ENCODE measurements around the gene TOX3. TPM values are rescaled to one million over a fixed set of nuclear protein-coding genes. Genes with fewer than 3 reads are reported as not detected.

Gene TOX3
- total and polyA plus RNA-seq, 2 of the 13 experiments (the other 11 are each of a cell fraction or from before 2014, with no cell fraction given) = 14.5 to 98.6 TPM

- intact Hi-C loops (cut with micrococcal nuclease; ENCODE audit: unreplicated experiment) (no loop called here), in situ Hi-C loops (cut with HindIII; ENCODE audit: extremely low pct_ligation_motif_present, low pct_unique_long_range_greater_than_20kb) (no loop called here)
- ChIA-PET CTCF (ENCODE audit: low intra/inter-chr PET ratio, low total read pairs) (no interaction called here), POLR2A (interaction anchor here (1.0 kb wide), 1 partner anchor 35 kb away, joined by 3 read pairs; no protein-coding TSS in a partner anchor)
- H3K4me1 ChIP-seq (ENCODE audit: insufficient read depth, low read length) = peaks cover 69% of the 10 kb centered on the region
- H3K9me3 ChIP-seq (ENCODE audit: low read length) = no peaks in the 10 kb centered on the region
- H3K36me3 ChIP-seq (replicated peaks in 1 of 2; ENCODE audit: control insufficient read depth in 1 of 2, insufficient read depth in 2 of 2, low read length in 2 of 2) = peaks cover 8 to 40% of the 10 kb centered on the region in 2 experiments
- FAIRE-seq (no peak), ATAC-seq (no peak), DNase-seq (ENCODE audit: low spot score) (no peak)
- H3K4me2 ChIP-seq (ENCODE audit: low read depth, low read length) = no peak overlapping the region
- no peak overlapping the region for H2AFZ ChIP-seq (ENCODE audit: low read length)
- H3K27me3 ChIP-seq (ENCODE audit: control insufficient read depth in 1 of 2, insufficient read depth in 2 of 2, low read length in 2 of 2) = no peaks in the 10 kb centered on the region
- peak overlapping the region; percentile 36 for H3K27ac ChIP-seq (ENCODE audit: extremely low read length, insufficient read depth, low read length)
- no peak overlapping the region for H3K4me3 ChIP-seq (replicated peaks in 1 of 3; ENCODE audit: insufficient read depth in 1 of 3, low read depth in 2 of 3, low read length in 3 of 3)
- TF ChIP-seq ZSCAN5A (CRISPR knock-in tag; IDR thresholded peaks at IDR 0.05; ENCODE audit: borderline replicate concordance) (no peak), ZNF512 (CRISPR knock-in tag; IDR thresholded peaks at IDR 0.05) (no peak), ZBTB43 (CRISPR knock-in tag; conservative IDR thresholded peaks at IDR 0.05) (no peak), ZNF337 (CRISPR knock-in tag; IDR thresholded peaks at IDR 0.05; ENCODE audit: borderline replicate concordance, low read depth) (no peak), MTERF4 (CRISPR knock-in tag; IDR thresholded peaks at IDR 0.05) (no peak), HOXD1 (CRISPR knock-in tag; IDR thresholded peaks at IDR 0.05) (no peak), ZBTB14 (CRISPR knock-in tag; IDR thresholded peaks at IDR 0.05) (no peak)
- H4K20me1 ChIP-seq (ENCODE audit: insufficient read depth, low read length) = no peaks in the 10 kb centered on the region; the same call in 1 of the 2 replicates
- no TSS peak for BruUV-seq (replicated peaks)
- no peak overlapping the region; the same call in 1 of the 2 replicates for H3K9ac ChIP-seq (ENCODE audit: insufficient read depth, low read depth, low read length)
- H3K79me2 ChIP-seq (ENCODE audit: insufficient read depth, low read length) = peaks cover 25% of the 10 kb centered on the region
- 96% methylated on average over 1 of the region's 1 CpG for WGBS (ENCODE audit: low lambda C conversion rate)
Observed at GRCh38 chr16:52453644-52454043, 93.3 kb downstream of the TOX3 start.
